ENCODE data around the gene SPATA31E1.

The SPATA31E1 gene

DNA sequence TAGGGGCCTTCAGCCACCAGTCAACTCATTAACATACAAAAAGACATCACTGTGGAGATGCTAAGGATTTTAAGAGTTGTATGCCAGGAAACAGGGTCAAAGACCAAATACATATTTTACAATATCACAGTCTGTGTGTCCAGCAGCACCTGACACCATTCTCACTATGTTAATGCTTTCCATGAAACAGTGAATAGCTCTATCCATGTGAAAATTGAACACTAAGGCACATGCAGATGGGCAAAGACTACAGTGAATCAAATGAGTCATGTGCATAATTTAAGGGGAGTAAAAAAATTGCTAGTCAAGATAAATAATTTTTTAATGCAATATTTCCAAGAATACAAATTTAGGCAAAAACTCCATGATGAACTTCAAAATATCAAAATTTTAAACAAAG is 7.6 kb upstream of the SPATA31E1 start:
- no peak for TF ChIP-seq CTCF (conservative IDR thresholded peaks at IDR 0.05; ENCODE audit: control insufficient read depth, insufficient read depth, low read depth, low read length)
- no peak overlapping the region for H3K4me3 ChIP-seq (ENCODE audit: control insufficient read depth, low read depth, low read length)
- DNase-seq (ENCODE audit: low read depth): no peak

GRCh38 chr9:87875831-87876545 is 6.7 kb upstream of the SPATA31E1 start:
- no peak for TF ChIP-seq CTCF (conservative IDR thresholded peaks at IDR 0.05; ENCODE audit: control insufficient read depth, insufficient read depth, low read depth, low read length)
- no peak overlapping the region for H3K4me3 ChIP-seq (ENCODE audit: control insufficient read depth, low read depth, low read length)
- no peak for DNase-seq (ENCODE audit: low read depth)

DNA sequence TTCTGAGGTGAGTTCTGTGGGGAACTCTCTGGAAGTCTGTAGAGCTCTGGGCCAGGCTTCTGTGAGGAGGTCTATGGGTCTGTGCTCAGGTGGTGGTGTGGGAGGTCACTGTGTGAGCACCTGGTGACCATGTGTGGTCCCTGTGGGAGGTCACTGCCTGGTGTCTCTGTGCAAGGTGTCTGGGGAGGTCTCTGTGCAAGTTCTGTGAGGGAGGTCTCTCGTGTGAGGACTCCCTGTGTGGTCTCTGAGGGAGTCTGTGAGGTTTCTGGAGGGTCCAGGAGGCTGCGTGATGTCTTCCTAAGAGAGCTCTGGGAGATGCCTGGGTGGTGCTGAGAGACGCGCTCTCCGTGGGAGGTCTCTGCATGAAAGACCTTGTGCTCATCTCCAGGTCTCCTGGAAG is 6.0 kb upstream of the SPATA31E1 start:
- no peak overlapping the region for H3K4me3 ChIP-seq (ENCODE audit: control insufficient read depth, low read depth, low read length)
- no peak for DNase-seq (ENCODE audit: low read depth)
- no peak for TF ChIP-seq CTCF (conservative IDR thresholded peaks at IDR 0.05; ENCODE audit: control insufficient read depth, insufficient read depth, low read depth, low read length)

GRCh38 chr9:87878989-87879511 is 3.6 kb upstream of the SPATA31E1 start:
- H3K4me3 ChIP-seq (ENCODE audit: control insufficient read depth, low read depth, low read length): no peak overlapping the region
- peak; percentile 89 for DNase-seq (ENCODE audit: low read depth)
- no peak for TF ChIP-seq CTCF (conservative IDR thresholded peaks at IDR 0.05; ENCODE audit: control insufficient read depth, insufficient read depth, low read depth, low read length)

DNA sequence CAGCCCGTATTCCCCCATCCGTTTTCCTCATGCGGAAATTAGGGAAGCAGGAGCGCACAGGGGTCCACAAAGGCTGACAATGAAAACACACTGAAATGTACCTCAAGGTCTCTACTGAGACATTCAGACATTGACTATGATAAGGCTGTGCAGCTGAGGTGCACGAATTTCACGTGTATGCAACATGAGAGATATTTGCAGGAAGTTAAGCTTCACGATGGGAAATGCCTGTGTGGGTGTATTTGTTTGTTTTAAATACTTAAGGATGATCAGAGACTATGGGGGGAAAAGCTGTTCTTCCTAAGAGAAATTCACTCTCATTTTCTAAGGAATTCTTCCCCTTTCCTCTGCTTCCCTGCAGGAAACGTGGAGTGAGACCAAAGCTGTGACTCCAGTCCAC is 2.6 kb upstream of the SPATA31E1 start:
- no peak for TF ChIP-seq CTCF (conservative IDR thresholded peaks at IDR 0.05; ENCODE audit: control insufficient read depth, insufficient read depth, low read depth, low read length)
- H3K4me3 ChIP-seq (ENCODE audit: control insufficient read depth, low read depth, low read length): no peak overlapping the region
- peak; percentile 16 for DNase-seq (ENCODE audit: low read depth)

DNA sequence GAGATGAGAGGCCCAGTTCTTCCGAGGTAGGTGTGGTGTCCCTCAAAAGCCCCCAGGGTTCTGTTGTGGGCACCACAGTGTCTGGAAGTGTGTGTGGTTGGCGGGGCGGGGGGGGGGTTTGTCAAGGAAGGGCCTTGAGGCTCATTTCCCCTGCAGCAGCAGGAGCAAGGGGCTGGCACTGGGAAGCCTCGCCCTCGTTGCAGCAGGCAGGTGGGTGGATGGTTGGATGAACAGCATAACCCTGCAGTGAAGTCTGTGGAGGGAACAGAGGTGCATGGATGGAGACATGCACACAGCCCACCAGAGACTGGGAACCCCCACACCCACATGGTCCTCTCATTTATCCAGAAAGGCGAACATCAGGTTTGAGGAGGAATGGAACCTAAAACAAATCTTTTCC is 2.0 kb upstream of the SPATA31E1 start:
- TF ChIP-seq CTCF (conservative IDR thresholded peaks at IDR 0.05; ENCODE audit: control insufficient read depth, insufficient read depth, low read depth, low read length): no peak
- no peak overlapping the region for H3K4me3 ChIP-seq (ENCODE audit: control insufficient read depth, low read depth, low read length)
- DNase-seq (ENCODE audit: low read depth): no peak

All from fibroblast of mammary gland (primary cell).